GM23248 (cell line): ENCODE data around the gene MED8.

Experiments
- EZH2 ChIP-seq: fragments of 200-600 bp; sonication (generic); IDR thresholded peaks from 2 replicates; pipeline ENCODE4 v1.6.1; 2018; ENCODE audit warnings: antibody characterized with exemption, mild to moderate bottlenecking; ENCODE audit not compliant: insufficient read depth, poor library complexity, severe bottlenecking
- EZH2phosphoT487 ChIP-seq: fragments of 200-600 bp; sonication (generic); IDR thresholded peaks from 2 replicates; pipeline ENCODE4 v1.6.1; 2018; ENCODE audit warnings: antibody characterized with exemption, moderate library complexity, mild to moderate bottlenecking, low read depth; ENCODE audit not compliant: insufficient read depth

DNA sequence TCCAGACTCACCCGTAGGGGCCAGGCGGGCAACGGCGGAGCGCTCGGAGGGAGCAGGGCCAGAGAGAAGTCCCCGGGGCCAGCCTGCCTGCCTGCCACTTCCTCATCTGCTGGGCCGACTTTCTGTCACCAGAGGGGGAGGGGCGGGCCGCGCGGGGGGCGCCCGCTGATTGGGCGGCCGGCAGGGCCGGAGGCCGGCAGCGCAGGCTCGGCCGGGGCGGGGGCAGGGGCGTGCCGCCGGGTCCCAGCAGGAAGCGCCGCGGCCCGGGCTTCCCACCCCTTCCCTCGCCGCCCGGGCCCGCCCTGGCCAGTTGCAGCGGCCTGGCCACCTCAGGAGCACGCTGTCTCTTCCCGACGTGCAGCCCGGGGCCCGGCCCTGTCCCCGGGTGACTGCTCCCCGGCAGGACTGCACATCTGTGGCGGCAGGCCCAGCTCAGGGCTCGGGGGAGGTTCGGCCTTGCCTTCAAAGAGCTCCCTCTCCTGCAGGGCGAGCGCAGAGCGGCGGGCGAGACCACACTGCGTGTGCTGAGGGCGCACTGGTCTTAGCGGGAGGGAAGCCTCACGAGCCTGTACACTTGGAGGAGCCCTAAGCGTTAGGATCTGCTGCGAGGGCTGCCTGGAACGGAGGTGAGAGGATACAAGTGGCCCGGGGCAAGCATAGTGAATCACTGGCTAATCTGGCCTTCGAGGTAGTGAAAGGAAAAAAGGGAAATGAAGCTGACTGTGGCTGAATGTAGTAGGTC lies 21.5 kb downstream of the MED8 start, which contains the start of gene ELOVL1:
- TF ChIP-seq EZH2phosphoT487 (no peak), EZH2 (no peak)
